ENCODE measurements around the gene TCP10L. TPM values are rescaled to one million over a fixed set of nuclear protein-coding genes. Genes with fewer than 3 reads are reported as not detected.

Gene TCP10L
- total RNA-seq, 2 experiments from 2014 or later: 0.34 to 0.41 TPM

DNA sequence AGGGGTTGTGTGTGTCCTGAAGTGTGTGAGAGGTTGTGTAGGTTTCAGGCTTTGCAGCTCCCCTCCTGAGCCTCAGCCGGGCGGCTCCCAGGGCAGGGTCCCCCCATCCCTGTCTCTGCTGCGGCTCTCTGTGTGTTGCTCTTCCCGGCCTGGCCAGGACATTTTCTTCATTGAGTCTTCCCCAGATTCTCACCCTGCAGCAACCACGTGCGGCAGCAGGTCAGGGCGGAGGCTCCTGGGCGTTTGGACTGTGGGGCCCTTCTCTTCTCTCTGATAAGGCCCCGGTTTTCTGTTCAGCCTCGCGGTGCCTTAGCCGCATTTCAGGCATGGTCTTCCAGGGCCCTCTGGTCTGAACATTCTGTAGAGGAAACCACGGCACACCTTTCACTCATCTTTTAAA is 1.8 kb upstream of the TCP10L start:
- ChIA-PET POLR2A (no interaction called here), CTCF (no interaction called here)
- H3K27ac Mint-ChIP-seq: no peak overlapping the region
- Histone ChIP-seq H3K36me3 (ENCODE audit: insufficient read depth, low read length) (no peaks in the 10 kb centered on the region), H3K9me3 (ENCODE audit: control insufficient read depth in 1 of 2, insufficient read depth in 1 of 2, low read length in 2 of 2) (peaks cover 0 to 5% of the 10 kb centered on the region in 2 experiments), H3K27ac (ENCODE audit: low read depth in 1 of 2, low read length in 2 of 2) (no peak overlapping the region), H3K4me3 (ENCODE audit: low read length) (no peak overlapping the region), H3K27me3 (ENCODE audit: control insufficient read depth in 1 of 2, insufficient read depth in 2 of 2, low read length in 2 of 2) (no peaks in the 10 kb centered on the region), H3K4me1 (ENCODE audit: insufficient read depth, low read length) (no peaks in the 10 kb centered on the region)
- DNase-seq: no peak
- H3K27me3 Mint-ChIP-seq: no peaks in the 10 kb centered on the region
- intact Hi-C loops (cut with DNase I, micrococcal nuclease): no loop called here
- TF ChIP-seq, protein P1, sequence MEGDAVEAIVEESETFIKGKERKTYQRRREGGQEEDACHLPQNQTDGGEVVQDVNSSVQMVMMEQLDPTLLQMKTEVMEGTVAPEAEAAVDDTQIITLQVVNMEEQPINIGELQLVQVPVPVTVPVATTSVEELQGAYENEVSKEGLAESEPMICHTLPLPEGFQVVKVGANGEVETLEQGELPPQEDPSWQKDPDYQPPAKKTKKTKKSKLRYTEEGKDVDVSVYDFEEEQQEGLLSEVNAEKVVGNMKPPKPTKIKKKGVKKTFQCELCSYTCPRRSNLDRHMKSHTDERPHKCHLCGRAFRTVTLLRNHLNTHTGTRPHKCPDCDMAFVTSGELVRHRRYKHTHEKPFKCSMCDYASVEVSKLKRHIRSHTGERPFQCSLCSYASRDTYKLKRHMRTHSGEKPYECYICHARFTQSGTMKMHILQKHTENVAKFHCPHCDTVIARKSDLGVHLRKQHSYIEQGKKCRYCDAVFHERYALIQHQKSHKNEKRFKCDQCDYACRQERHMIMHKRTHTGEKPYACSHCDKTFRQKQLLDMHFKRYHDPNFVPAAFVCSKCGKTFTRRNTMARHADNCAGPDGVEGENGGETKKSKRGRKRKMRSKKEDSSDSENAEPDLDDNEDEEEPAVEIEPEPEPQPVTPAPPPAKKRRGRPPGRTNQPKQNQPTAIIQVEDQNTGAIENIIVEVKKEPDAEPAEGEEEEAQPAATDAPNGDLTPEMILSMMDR (IDR thresholded peaks at IDR 0.05): no peak
- no peak overlapping the region for H3K4me3 Mint-ChIP-seq
- no peaks in the 10 kb centered on the region for H3K9me3 Mint-ChIP-seq
- H3K36me3 Mint-ChIP-seq (ENCODE audit: low read depth): no peaks in the 10 kb centered on the region
- H3K4me1 Mint-ChIP-seq (ENCODE audit: low read depth): no peaks in the 10 kb centered on the region
- no peak for ATAC-seq (ENCODE audit: poor library complexity)

DNA sequence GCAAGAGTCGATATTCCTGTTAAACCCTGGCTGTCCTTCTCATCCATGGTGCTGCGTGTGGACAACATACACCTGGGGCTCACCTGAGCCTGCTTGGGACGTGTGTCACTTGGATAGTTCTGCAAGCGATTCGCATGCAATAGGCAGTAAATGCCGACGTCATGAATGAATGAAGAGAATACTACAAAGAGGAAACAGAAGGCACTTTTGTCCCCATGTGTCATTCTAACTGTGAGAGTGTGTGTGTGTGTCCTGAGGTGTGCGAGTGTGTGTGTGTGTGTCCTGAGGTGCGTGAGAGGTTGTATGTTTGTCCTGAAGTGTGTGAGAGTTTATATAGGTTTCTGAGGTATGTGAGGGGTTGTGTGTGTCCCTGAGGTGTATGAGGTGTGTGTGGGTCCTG is 647 bp upstream of the TCP10L start:
- Mint-ChIP-seq H3K9me3 (no peaks in the 10 kb centered on the region), H3K27me3 (no peaks in the 10 kb centered on the region), H3K4me3 (no peak overlapping the region), H3K27ac (no peak overlapping the region), H3K36me3 (ENCODE audit: low read depth) (no peaks in the 10 kb centered on the region), H3K4me1 (ENCODE audit: low read depth) (no peaks in the 10 kb centered on the region)
- Histone ChIP-seq H3K27ac (ENCODE audit: low read depth in 1 of 2, low read length in 2 of 2) (no peak overlapping the region), H3K4me3 (ENCODE audit: low read length) (no peak overlapping the region), H3K36me3 (ENCODE audit: insufficient read depth, low read length) (no peaks in the 10 kb centered on the region), H3K27me3 (ENCODE audit: control insufficient read depth in 1 of 2, insufficient read depth in 2 of 2, low read length in 2 of 2) (no peaks in the 10 kb centered on the region), H3K4me1 (ENCODE audit: insufficient read depth, low read length) (no peaks in the 10 kb centered on the region), H3K9me3 (ENCODE audit: control insufficient read depth in 1 of 2, insufficient read depth in 1 of 2, low read length in 2 of 2) (peaks cover 0 to 5% of the 10 kb centered on the region in 2 experiments)
- DNase-seq (no peak), ATAC-seq (ENCODE audit: poor library complexity) (no peak)
- POLR2A ChIA-PET: no interaction called here
- CTCF ChIA-PET: no interaction called here
- TF ChIP-seq, protein P1 (IDR thresholded peaks at IDR 0.05): no peak
- intact Hi-C loops (cut with DNase I, micrococcal nuclease): no loop called here

- ChIA-PET POLR2A (no interaction called here), CTCF (no interaction called here)
- H3K36me3 ChIP-seq (ENCODE audit: insufficient read depth, low read length): no peaks in the 10 kb centered on the region
- no peaks in the 10 kb centered on the region for H3K4me1 Mint-ChIP-seq (ENCODE audit: low read depth)
- no peaks in the 10 kb centered on the region for H3K4me1 ChIP-seq (ENCODE audit: insufficient read depth, low read length)
- no peak overlapping the region for H3K4me3 ChIP-seq (ENCODE audit: low read length)
- TF ChIP-seq, protein P1 (IDR thresholded peaks at IDR 0.05): no peak
- no peaks in the 10 kb centered on the region for H3K9me3 Mint-ChIP-seq
- H3K36me3 Mint-ChIP-seq (ENCODE audit: low read depth): no peaks in the 10 kb centered on the region
- H3K4me3 Mint-ChIP-seq: no peak overlapping the region
- H3K9me3 ChIP-seq (ENCODE audit: control insufficient read depth in 1 of 2, insufficient read depth in 1 of 2, low read length in 2 of 2): peaks cover 0 to 5% of the 10 kb centered on the region in 2 experiments
- H3K27me3 ChIP-seq (ENCODE audit: control insufficient read depth in 1 of 2, insufficient read depth in 2 of 2, low read length in 2 of 2): no peaks in the 10 kb centered on the region
- DNase-seq: no peak
- no peaks in the 10 kb centered on the region for H3K27me3 Mint-ChIP-seq
- no peak overlapping the region for H3K27ac Mint-ChIP-seq
- no peak for ATAC-seq (ENCODE audit: poor library complexity)
- intact Hi-C loops (cut with DNase I, micrococcal nuclease): no loop called here
- H3K27ac ChIP-seq (ENCODE audit: low read depth in 1 of 2, low read length in 2 of 2): no peak overlapping the region
These were observed 851 bp downstream of the TCP10L start for GRCh38 chr21:32584472-32584871.

Data from CD4-positive, alpha-beta T cell (primary cell).